ENCODE measurements around the gene UBAC1. TPM values are rescaled to one million over a fixed set of nuclear protein-coding genes. Genes with fewer than 3 reads are reported as not detected.
A peak's percentile ranks its signal among the peaks of the same experiment; 100 is the strongest.

UBAC1 gene
- total and polyA plus RNA-seq, 9 of the 15 experiments (the other 6 are each of a cell fraction or from before 2014, with no cell fraction given), result 94.0 to 399 (median 228) TPM

DNA sequence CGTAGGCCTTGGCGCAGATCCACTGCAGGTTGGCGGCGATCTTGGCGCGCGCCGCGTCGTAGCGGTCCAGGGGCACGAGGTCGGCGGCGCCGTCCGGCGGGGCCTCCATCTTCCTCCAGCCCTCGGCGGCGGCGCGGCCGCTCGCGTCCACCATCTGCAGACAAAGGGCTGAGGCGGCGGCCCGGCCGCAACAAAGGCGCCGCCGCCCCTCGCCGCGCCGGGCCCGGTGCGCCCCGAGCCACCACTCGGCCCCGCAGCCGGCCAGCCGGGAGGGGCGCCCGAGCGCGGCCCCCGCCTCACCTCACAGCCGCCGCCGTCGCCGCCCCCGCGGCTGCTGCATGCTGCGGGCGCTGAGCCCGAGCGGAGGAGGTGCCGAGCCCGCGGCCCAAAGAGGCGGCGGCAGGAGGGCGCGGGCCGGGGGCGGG, 54.2 kb downstream of the UBAC1 start (continued):
- TF ChIP-seq, protein P1, sequence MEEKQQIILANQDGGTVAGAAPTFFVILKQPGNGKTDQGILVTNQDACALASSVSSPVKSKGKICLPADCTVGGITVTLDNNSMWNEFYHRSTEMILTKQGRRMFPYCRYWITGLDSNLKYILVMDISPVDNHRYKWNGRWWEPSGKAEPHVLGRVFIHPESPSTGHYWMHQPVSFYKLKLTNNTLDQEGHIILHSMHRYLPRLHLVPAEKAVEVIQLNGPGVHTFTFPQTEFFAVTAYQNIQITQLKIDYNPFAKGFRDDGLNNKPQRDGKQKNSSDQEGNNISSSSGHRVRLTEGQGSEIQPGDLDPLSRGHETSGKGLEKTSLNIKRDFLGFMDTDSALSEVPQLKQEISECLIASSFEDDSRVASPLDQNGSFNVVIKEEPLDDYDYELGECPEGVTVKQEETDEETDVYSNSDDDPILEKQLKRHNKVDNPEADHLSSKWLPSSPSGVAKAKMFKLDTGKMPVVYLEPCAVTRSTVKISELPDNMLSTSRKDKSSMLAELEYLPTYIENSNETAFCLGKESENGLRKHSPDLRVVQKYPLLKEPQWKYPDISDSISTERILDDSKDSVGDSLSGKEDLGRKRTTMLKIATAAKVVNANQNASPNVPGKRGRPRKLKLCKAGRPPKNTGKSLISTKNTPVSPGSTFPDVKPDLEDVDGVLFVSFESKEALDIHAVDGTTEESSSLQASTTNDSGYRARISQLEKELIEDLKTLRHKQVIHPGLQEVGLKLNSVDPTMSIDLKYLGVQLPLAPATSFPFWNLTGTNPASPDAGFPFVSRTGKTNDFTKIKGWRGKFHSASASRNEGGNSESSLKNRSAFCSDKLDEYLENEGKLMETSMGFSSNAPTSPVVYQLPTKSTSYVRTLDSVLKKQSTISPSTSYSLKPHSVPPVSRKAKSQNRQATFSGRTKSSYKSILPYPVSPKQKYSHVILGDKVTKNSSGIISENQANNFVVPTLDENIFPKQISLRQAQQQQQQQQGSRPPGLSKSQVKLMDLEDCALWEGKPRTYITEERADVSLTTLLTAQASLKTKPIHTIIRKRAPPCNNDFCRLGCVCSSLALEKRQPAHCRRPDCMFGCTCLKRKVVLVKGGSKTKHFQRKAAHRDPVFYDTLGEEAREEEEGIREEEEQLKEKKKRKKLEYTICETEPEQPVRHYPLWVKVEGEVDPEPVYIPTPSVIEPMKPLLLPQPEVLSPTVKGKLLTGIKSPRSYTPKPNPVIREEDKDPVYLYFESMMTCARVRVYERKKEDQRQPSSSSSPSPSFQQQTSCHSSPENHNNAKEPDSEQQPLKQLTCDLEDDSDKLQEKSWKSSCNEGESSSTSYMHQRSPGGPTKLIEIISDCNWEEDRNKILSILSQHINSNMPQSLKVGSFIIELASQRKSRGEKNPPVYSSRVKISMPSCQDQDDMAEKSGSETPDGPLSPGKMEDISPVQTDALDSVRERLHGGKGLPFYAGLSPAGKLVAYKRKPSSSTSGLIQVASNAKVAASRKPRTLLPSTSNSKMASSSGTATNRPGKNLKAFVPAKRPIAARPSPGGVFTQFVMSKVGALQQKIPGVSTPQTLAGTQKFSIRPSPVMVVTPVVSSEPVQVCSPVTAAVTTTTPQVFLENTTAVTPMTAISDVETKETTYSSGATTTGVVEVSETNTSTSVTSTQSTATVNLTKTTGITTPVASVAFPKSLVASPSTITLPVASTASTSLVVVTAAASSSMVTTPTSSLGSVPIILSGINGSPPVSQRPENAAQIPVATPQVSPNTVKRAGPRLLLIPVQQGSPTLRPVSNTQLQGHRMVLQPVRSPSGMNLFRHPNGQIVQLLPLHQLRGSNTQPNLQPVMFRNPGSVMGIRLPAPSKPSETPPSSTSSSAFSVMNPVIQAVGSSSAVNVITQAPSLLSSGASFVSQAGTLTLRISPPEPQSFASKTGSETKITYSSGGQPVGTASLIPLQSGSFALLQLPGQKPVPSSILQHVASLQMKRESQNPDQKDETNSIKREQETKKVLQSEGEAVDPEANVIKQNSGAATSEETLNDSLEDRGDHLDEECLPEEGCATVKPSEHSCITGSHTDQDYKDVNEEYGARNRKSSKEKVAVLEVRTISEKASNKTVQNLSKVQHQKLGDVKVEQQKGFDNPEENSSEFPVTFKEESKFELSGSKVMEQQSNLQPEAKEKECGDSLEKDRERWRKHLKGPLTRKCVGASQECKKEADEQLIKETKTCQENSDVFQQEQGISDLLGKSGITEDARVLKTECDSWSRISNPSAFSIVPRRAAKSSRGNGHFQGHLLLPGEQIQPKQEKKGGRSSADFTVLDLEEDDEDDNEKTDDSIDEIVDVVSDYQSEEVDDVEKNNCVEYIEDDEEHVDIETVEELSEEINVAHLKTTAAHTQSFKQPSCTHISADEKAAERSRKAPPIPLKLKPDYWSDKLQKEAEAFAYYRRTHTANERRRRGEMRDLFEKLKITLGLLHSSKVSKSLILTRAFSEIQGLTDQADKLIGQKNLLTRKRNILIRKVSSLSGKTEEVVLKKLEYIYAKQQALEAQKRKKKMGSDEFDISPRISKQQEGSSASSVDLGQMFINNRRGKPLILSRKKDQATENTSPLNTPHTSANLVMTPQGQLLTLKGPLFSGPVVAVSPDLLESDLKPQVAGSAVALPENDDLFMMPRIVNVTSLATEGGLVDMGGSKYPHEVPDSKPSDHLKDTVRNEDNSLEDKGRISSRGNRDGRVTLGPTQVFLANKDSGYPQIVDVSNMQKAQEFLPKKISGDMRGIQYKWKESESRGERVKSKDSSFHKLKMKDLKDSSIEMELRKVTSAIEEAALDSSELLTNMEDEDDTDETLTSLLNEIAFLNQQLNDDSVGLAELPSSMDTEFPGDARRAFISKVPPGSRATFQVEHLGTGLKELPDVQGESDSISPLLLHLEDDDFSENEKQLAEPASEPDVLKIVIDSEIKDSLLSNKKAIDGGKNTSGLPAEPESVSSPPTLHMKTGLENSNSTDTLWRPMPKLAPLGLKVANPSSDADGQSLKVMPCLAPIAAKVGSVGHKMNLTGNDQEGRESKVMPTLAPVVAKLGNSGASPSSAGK (IDR thresholded peaks at IDR 0.05), result peak; percentile 31; the same call in 1 of the 2 replicates
